Measurements from ENCODE around the gene IQGAP2. TPM values are rescaled to one million over a fixed set of nuclear protein-coding genes. Genes with fewer than 3 reads are reported as not detected.

Gene IQGAP2
- total RNA-seq, 1 experiment from 2014 or later: not detected

GRCh38 chr5:76742583-76742982 is 339.5 kb downstream of the IQGAP2 start:
- CTCF ChIA-PET: no interaction called here
- H3F3A ChIP-seq (ENCODE audit: low read length, unreplicated experiment): no peaks in the 10 kb centered on the region
- H3K9ac ChIP-seq (ENCODE audit: low read length): no peak overlapping the region
- POLR2A ChIA-PET (ENCODE audit: unreplicated experiment): no interaction called here
- no peaks in the 10 kb centered on the region for H3K27me3 ChIP-seq (ENCODE audit: low read length)
- DNase-seq (no peak), ATAC-seq (no peak)
- peaks cover 2% of the 10 kb centered on the region; the same call in 1 of the 2 replicates for H3K4me1 ChIP-seq (ENCODE audit: insufficient read depth, low read length)
- H3K27ac ChIP-seq (ENCODE audit: low read length): no peak overlapping the region
- H3K9me2 ChIP-seq (replicated peaks; ENCODE audit: low read length): no peaks in the 10 kb centered on the region
- H3K4me2 ChIP-seq (ENCODE audit: low read length): no peak overlapping the region
- no peaks in the 10 kb centered on the region for H3K79me2 ChIP-seq (ENCODE audit: low read length)
- no peaks in the 10 kb centered on the region for H3K36me3 ChIP-seq (ENCODE audit: low read depth, low read length)
- BruUV-seq (replicated peaks): no TSS peak
- no peak overlapping the region for H2AFZ ChIP-seq (ENCODE audit: low read length)
- H3K4me3 ChIP-seq (ENCODE audit: low read length): no peak overlapping the region
- TF ChIP-seq EZH2 (IDR thresholded peaks at IDR 0.05; ENCODE audit: low read length, unreplicated experiment): no peak
- TF ChIP-seq, protein P1, sequence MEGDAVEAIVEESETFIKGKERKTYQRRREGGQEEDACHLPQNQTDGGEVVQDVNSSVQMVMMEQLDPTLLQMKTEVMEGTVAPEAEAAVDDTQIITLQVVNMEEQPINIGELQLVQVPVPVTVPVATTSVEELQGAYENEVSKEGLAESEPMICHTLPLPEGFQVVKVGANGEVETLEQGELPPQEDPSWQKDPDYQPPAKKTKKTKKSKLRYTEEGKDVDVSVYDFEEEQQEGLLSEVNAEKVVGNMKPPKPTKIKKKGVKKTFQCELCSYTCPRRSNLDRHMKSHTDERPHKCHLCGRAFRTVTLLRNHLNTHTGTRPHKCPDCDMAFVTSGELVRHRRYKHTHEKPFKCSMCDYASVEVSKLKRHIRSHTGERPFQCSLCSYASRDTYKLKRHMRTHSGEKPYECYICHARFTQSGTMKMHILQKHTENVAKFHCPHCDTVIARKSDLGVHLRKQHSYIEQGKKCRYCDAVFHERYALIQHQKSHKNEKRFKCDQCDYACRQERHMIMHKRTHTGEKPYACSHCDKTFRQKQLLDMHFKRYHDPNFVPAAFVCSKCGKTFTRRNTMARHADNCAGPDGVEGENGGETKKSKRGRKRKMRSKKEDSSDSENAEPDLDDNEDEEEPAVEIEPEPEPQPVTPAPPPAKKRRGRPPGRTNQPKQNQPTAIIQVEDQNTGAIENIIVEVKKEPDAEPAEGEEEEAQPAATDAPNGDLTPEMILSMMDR (conservative IDR thresholded peaks at IDR 0.05; ENCODE audit: low read depth, low read length): no peak
- no peak for TF ChIP-seq EZH2phosphoT487 (IDR thresholded peaks at IDR 0.05; ENCODE audit: borderline replicate concordance, low read length)
- H3K9me3 ChIP-seq (ENCODE audit: low read length): no peaks in the 10 kb centered on the region
- intact Hi-C loops (cut with micrococcal nuclease): no loop called here
- H4K20me1 ChIP-seq (ENCODE audit: low read length): no peaks in the 10 kb centered on the region

DNA sequence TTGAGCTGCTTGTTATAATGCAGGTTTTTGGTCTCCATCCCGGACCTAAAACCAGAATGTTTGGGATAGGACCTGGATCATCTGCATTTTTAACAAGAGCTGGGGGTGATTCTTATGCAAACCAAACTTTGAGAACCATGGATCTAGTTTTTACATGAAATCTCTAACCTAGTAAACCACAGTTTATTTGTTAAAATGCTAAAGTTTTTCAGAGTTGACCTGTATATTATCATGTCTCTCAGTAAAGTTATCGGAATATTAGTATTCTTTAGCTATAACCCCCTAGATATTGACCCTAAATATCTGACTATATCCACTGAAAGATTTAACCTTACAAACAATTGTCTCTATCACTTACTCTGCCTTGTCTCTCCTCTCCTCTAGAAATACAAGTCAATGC is 341.5 kb downstream of the IQGAP2 start:
- Histone ChIP-seq H3K4me1 (ENCODE audit: insufficient read depth, low read length) (no peaks in the 10 kb centered on the region), H2AFZ (ENCODE audit: low read length) (no peak overlapping the region), H3K27me3 (ENCODE audit: low read length) (no peaks in the 10 kb centered on the region), H4K20me1 (ENCODE audit: low read length) (no peaks in the 10 kb centered on the region), H3K9me3 (ENCODE audit: low read length) (no peaks in the 10 kb centered on the region), H3K9ac (ENCODE audit: low read length) (no peak overlapping the region), H3K36me3 (ENCODE audit: low read depth, low read length) (no peaks in the 10 kb centered on the region), H3K4me3 (ENCODE audit: low read length) (no peak overlapping the region), H3K27ac (ENCODE audit: low read length) (no peak overlapping the region), H3K79me2 (ENCODE audit: low read length) (no peaks in the 10 kb centered on the region), H3F3A (ENCODE audit: low read length, unreplicated experiment) (no peaks in the 10 kb centered on the region), H3K4me2 (ENCODE audit: low read length) (no peak overlapping the region), H3K9me2 (replicated peaks; ENCODE audit: low read length) (no peaks in the 10 kb centered on the region)
- no TSS peak for BruUV-seq (replicated peaks)
- ATAC-seq (no peak), DNase-seq (no peak)
- ChIA-PET POLR2A (ENCODE audit: unreplicated experiment) (no interaction called here), CTCF (no interaction called here)
- intact Hi-C loops (cut with micrococcal nuclease): no loop called here
- TF ChIP-seq EZH2phosphoT487 (IDR thresholded peaks at IDR 0.05; ENCODE audit: borderline replicate concordance, low read length) (no peak), EZH2 (IDR thresholded peaks at IDR 0.05; ENCODE audit: low read length, unreplicated experiment) (no peak)
- TF ChIP-seq, protein P1 (conservative IDR thresholded peaks at IDR 0.05; ENCODE audit: low read depth, low read length): no peak

DNA sequence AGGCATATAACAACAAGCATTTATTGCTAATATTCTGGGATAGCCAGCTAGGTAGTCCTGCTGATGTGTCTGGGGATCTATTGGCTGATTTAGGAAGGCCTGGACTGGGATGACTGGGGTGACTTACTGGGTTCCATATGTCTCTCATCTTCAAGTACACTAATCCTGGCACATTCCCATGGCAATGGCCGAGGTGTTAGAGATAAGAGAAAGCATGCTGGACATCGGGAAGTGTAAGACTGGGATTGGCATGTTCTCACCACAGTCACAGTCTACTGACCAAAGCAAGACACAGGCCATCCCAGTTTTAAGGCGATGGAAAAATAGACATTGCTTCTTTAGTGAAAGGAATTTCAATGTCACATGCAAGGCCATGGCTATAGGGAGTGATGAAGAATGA is 342.6 kb downstream of the IQGAP2 start:
- no peaks in the 10 kb centered on the region for H4K20me1 ChIP-seq (ENCODE audit: low read length)
- TF ChIP-seq EZH2 (IDR thresholded peaks at IDR 0.05; ENCODE audit: low read length, unreplicated experiment) (no peak), EZH2phosphoT487 (IDR thresholded peaks at IDR 0.05; ENCODE audit: borderline replicate concordance, low read length) (no peak)
- TF ChIP-seq, protein P1 (conservative IDR thresholded peaks at IDR 0.05; ENCODE audit: low read depth, low read length): no peak
- no peaks in the 10 kb centered on the region for H3K9me3 ChIP-seq (ENCODE audit: low read length)
- no peaks in the 10 kb centered on the region for H3K27me3 ChIP-seq (ENCODE audit: low read length)
- DNase-seq (no peak), ATAC-seq (no peak)
- no peaks in the 10 kb centered on the region for H3K4me1 ChIP-seq (ENCODE audit: insufficient read depth, low read length)
- H3K4me3 ChIP-seq (ENCODE audit: low read length): no peak overlapping the region
- no peaks in the 10 kb centered on the region for H3K79me2 ChIP-seq (ENCODE audit: low read length)
- intact Hi-C loops (cut with micrococcal nuclease): loop anchor here (2.0 kb wide), 1 partner anchor 29 kb away; the partner anchor contains the start of gene F2R
- no peak overlapping the region for H3K4me2 ChIP-seq (ENCODE audit: low read length)
- no peak overlapping the region for H3K9ac ChIP-seq (ENCODE audit: low read length)
- no peak overlapping the region for H3K27ac ChIP-seq (ENCODE audit: low read length)
- no TSS peak for BruUV-seq (replicated peaks)
- CTCF ChIA-PET: no interaction called here
- no peaks in the 10 kb centered on the region for H3F3A ChIP-seq (ENCODE audit: low read length, unreplicated experiment)
- H2AFZ ChIP-seq (ENCODE audit: low read length): no peak overlapping the region
- H3K36me3 ChIP-seq (ENCODE audit: low read depth, low read length): no peaks in the 10 kb centered on the region
- no peaks in the 10 kb centered on the region for H3K9me2 ChIP-seq (replicated peaks; ENCODE audit: low read length)
- POLR2A ChIA-PET (ENCODE audit: unreplicated experiment): no interaction called here

All from PC-3 (cell line).